ENCODE results near the gene ZMIZ1. TPM values are rescaled to one million over a fixed set of nuclear protein-coding genes. Genes with fewer than 3 reads are reported as not detected.

The ZMIZ1 gene
- total and polyA plus RNA-seq, 4 donors = 18.3 to 80.2 (median 42.6) TPM

DNA sequence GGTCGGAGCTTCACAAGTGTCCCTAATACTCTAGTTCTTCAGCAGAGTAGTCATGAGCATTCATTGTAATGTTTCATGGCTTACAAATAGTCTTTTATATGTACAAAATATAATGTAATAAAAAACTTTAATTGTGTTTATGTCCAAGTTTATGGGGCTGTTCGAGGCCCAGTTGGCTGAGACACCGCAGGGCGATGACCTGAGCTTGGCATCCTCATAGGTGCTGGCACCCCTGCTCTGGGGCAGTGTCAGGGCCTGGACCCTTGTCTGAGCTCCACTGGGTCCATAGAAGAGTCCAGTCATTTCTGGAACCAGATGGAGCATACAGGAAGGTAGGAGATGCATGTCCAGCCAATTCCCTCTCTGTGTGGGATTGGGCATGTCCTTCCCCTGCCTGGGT, 12.9 kb upstream of the ZMIZ1 start:
- Histone ChIP-seq H3K4me3 (no peak overlapping the region), H3K27me3 (ENCODE audit: control insufficient read depth in 3 of 3, insufficient read depth in 3 of 3, low read length in 2 of 3) (no peaks in the 10 kb centered on the region), H3K4me1 (ENCODE audit: control insufficient read depth in 5 of 5, insufficient read depth in 5 of 5, low read length in 5 of 5) (peaks cover 0 to 20% (median 10%) of the 10 kb centered on the region in 5 donors), H3K9me3 (ENCODE audit: control insufficient read depth in 4 of 4, insufficient read depth in 3 of 4, low read length in 3 of 4) (no peaks in the 10 kb centered on the region), H3K36me3 (ENCODE audit: control insufficient read depth in 4 of 4, insufficient read depth in 4 of 4, low read length in 4 of 4) (no peaks in the 10 kb centered on the region), H3K9ac (ENCODE audit: insufficient read depth in 1 of 2, low read length in 2 of 2) (no peak overlapping the region), H3K27ac (ENCODE audit: low read depth in 1 of 2, low read length in 1 of 2) (no peak overlapping the region)
- TF ChIP-seq, protein P1, sequence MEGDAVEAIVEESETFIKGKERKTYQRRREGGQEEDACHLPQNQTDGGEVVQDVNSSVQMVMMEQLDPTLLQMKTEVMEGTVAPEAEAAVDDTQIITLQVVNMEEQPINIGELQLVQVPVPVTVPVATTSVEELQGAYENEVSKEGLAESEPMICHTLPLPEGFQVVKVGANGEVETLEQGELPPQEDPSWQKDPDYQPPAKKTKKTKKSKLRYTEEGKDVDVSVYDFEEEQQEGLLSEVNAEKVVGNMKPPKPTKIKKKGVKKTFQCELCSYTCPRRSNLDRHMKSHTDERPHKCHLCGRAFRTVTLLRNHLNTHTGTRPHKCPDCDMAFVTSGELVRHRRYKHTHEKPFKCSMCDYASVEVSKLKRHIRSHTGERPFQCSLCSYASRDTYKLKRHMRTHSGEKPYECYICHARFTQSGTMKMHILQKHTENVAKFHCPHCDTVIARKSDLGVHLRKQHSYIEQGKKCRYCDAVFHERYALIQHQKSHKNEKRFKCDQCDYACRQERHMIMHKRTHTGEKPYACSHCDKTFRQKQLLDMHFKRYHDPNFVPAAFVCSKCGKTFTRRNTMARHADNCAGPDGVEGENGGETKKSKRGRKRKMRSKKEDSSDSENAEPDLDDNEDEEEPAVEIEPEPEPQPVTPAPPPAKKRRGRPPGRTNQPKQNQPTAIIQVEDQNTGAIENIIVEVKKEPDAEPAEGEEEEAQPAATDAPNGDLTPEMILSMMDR (IDR thresholded peaks at IDR 0.05; ENCODE audit: control extremely low read depth, extremely low read depth) = no peak
- no peak for ATAC-seq (ENCODE audit: insufficient read depth, low FRiP score)
- DNase-seq = no peak
- 92 to 95% methylated on average over 4 of the region's 4 CpGs for WGBS, 2 donors

DNA sequence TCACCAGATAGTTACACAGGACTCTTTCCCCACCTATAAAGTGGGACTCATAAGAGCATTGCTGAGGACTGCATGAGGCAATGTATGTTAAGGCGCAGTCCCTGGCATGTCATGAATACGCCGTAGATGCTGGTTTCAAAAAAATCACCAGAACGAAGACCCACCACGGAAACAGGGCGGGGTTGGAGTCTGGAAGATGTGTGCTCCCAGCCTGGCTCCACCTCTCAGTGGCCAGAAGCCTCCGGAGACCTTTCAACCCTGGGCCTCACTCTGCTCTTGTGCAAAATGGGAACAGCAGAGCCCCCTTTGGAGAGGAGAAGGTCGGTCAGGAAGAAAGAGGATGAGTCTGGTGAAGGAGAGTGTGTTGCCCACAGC, 12.4 kb upstream of the ZMIZ1 start:
- DNase-seq = peak in 1 of 3 donors; percentile 6
- no peak overlapping the region for H3K27ac ChIP-seq (ENCODE audit: low read depth in 1 of 2, low read length in 1 of 2)
- H3K4me1 ChIP-seq (ENCODE audit: control insufficient read depth in 5 of 5, insufficient read depth in 5 of 5, low read length in 5 of 5) = peaks cover 0 to 19% (median 10%) of the 10 kb centered on the region in 5 donors
- ATAC-seq (ENCODE audit: insufficient read depth, low FRiP score) = no peak
- TF ChIP-seq, protein P1 (IDR thresholded peaks at IDR 0.05; ENCODE audit: control extremely low read depth, extremely low read depth) = no peak
- H3K9ac ChIP-seq (ENCODE audit: insufficient read depth in 1 of 2, low read length in 2 of 2) = no peak overlapping the region
- 93 to 95% methylated on average over 8 of the region's 8 CpGs for WGBS, 2 donors
- no peaks in the 10 kb centered on the region for H3K27me3 ChIP-seq (ENCODE audit: control insufficient read depth in 3 of 3, insufficient read depth in 3 of 3, low read length in 2 of 3)
- no peaks in the 10 kb centered on the region for H3K36me3 ChIP-seq (ENCODE audit: control insufficient read depth in 4 of 4, insufficient read depth in 4 of 4, low read length in 4 of 4)
- no peak overlapping the region for H3K4me3 ChIP-seq
- H3K9me3 ChIP-seq (ENCODE audit: control insufficient read depth in 4 of 4, insufficient read depth in 3 of 4, low read length in 3 of 4) = no peaks in the 10 kb centered on the region

DNA sequence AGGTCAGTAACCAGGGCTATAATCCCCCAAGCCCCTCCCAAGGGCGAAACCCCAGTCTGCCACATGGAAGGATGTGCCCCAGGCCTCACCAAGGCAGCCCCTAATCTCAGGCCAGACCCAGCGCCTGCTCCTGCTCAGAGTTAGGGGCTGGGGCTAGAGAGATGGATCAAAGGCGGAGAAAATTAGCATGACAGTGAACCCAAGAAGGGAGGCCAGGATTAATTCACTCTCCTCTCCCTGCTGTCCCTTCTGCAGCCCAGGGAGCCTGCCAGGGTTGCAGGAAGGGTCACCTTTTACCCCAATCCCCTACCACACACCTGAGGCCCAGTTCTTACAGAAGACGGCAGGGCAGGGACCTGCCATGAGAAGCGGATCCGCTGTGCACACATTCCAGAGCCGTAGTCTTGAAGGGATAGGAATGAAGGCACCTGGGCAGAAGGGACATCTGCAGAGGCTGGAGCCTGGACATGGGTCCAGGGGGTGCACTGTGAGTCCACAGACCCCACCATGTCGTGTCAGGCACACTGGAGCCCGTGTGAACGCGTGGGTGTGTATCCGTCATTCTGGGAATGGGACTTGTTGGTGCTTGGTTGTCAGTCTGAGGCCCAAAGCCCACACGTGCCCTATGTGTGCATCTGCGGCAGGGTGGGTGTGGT, 11.9 kb upstream of the ZMIZ1 start:
- H3K9me3 ChIP-seq (ENCODE audit: control insufficient read depth in 4 of 4, insufficient read depth in 3 of 4, low read length in 3 of 4) = no peaks in the 10 kb centered on the region
- TF ChIP-seq, protein P1 (IDR thresholded peaks at IDR 0.05; ENCODE audit: control extremely low read depth, extremely low read depth) = no peak
- DNase-seq (peak in 1 of 3 donors; percentile 10), ATAC-seq (ENCODE audit: insufficient read depth, low FRiP score) (no peak)
- WGBS, 2 donors = 90 to 96% methylated on average over 14 of the region's 14 CpGs
- peaks cover 0 to 18% (median 8%) of the 10 kb centered on the region in 5 donors for H3K4me1 ChIP-seq (ENCODE audit: control insufficient read depth in 5 of 5, insufficient read depth in 5 of 5, low read length in 5 of 5)
- no peaks in the 10 kb centered on the region for H3K27me3 ChIP-seq (ENCODE audit: control insufficient read depth in 3 of 3, insufficient read depth in 3 of 3, low read length in 2 of 3)
- no peak overlapping the region for H3K4me3 ChIP-seq
- no peak overlapping the region for H3K9ac ChIP-seq (ENCODE audit: insufficient read depth in 1 of 2, low read length in 2 of 2)
- no peak overlapping the region for H3K27ac ChIP-seq (ENCODE audit: low read depth in 1 of 2, low read length in 1 of 2)
- H3K36me3 ChIP-seq (ENCODE audit: control insufficient read depth in 4 of 4, insufficient read depth in 4 of 4, low read length in 4 of 4) = no peaks in the 10 kb centered on the region

All from lung (tissue), 12 donors.